ENCODE measurements around the gene PVRIG.
"Not testable (repeated sequence)": the region's sequence is repeated elsewhere in the genome, so short reads cannot be mapped to it uniquely, and the experiment has no call there.

The PVRIG gene

GRCh38 chr7:100195222-100195621 is 24.5 kb upstream of the PVRIG start:
- no peak for DNase-seq (ENCODE audit: low read depth in 2 of 2)

- DNase-seq (ENCODE audit: low read depth in 2 of 2) = not testable (repeated sequence)
Measured at GRCh38 chr7:100195901-100196322, 23.8 kb upstream of the PVRIG start.

GRCh38 chr7:100198266-100198665 is 21.5 kb upstream of the PVRIG start:
- DNase-seq (ENCODE audit: low read depth in 2 of 2) = no peak

- DNase-seq (ENCODE audit: low read depth in 2 of 2) = no peak
Measured at GRCh38 chr7:100200693-100201092, 19.1 kb upstream of the PVRIG start.

- no peak for DNase-seq (ENCODE audit: low read depth in 2 of 2)
Measured at GRCh38 chr7:100204454-100204853, 15.3 kb upstream of the PVRIG start.

- peak in 1 of 2 donors; percentile 27 for DNase-seq (ENCODE audit: low read depth in 2 of 2)
Measured at GRCh38 chr7:100208911-100209408, 10.8 kb upstream of the PVRIG start.

GRCh38 chr7:100209493-100209892 is 10.3 kb upstream of the PVRIG start:
- no peak for DNase-seq (ENCODE audit: low read depth in 2 of 2)

GRCh38 chr7:100210805-100211204 is 8.9 kb upstream of the PVRIG start:
- DNase-seq (ENCODE audit: low read depth in 2 of 2) = no peak

- DNase-seq (ENCODE audit: low read depth in 2 of 2) = no peak
Measured at GRCh38 chr7:100211342-100211780, 8.4 kb upstream of the PVRIG start.

- no peak for DNase-seq (ENCODE audit: low read depth in 2 of 2)
Measured at GRCh38 chr7:100212631-100213286, 7.0 kb upstream of the PVRIG start.

GRCh38 chr7:100213672-100214071 is 6.1 kb upstream of the PVRIG start:
- DNase-seq (ENCODE audit: low read depth in 2 of 2) = no peak

- DNase-seq (ENCODE audit: low read depth in 2 of 2) = not testable (repeated sequence)
Measured at GRCh38 chr7:100214356-100214755, 5.4 kb upstream of the PVRIG start.

GRCh38 chr7:100215895-100216294 is 3.9 kb upstream of the PVRIG start:
- DNase-seq (ENCODE audit: low read depth in 2 of 2) = no peak

GRCh38 chr7:100217934-100218333 is 1.8 kb upstream of the PVRIG start:
- peak; percentile 70 to 74 for DNase-seq (ENCODE audit: low read depth in 2 of 2)

- no peak for DNase-seq (ENCODE audit: low read depth in 2 of 2)
Measured at GRCh38 chr7:100219271-100219737, 445 bp upstream of the PVRIG start.

GRCh38 chr7:100220586-100221230 is 959 bp downstream of the PVRIG start:
- DNase-seq (ENCODE audit: low read depth in 2 of 2) = no peak

GRCh38 chr7:100221231-100221718 is 1.5 kb downstream of the PVRIG start:
- peak; percentile 56 to 69 for DNase-seq (ENCODE audit: low read depth in 2 of 2)

GRCh38 chr7:100221767-100222444 is 2.2 kb downstream of the PVRIG start:
- DNase-seq (ENCODE audit: low read depth in 2 of 2) = no peak

GRCh38 chr7:100222445-100223132 is 2.8 kb downstream of the PVRIG start:
- DNase-seq (ENCODE audit: low read depth in 2 of 2) = no peak

GRCh38 chr7:100223376-100223927 is 3.7 kb downstream of the PVRIG start:
- not testable (repeated sequence) for DNase-seq (ENCODE audit: low read depth in 2 of 2)

GRCh38 chr7:100224891-100225290 is 5.1 kb downstream of the PVRIG start:
- DNase-seq (ENCODE audit: low read depth in 2 of 2) = not testable (repeated sequence)
